Epidermal melanocyte (primary cell): ENCODE measurements around the gene MFNG.
A peak's percentile ranks its signal among the peaks of the same experiment; 100 is the strongest.

Source experiments
- DNase-seq: peaks from one replicate; pipeline ENCODE4 v3.0.0; 2011; ENCODE audit warnings: low spot score; ENCODE audit not compliant: insufficient read length

The MFNG gene

GRCh38 chr22:37448516-37449127, 37.6 kb downstream of the MFNG start:
- no peak for DNase-seq

- no peak for DNase-seq
Observed at GRCh38 chr22:37445501-37445900, 40.7 kb downstream of the MFNG start.

GRCh38 chr22:37443977-37444376, 42.2 kb downstream of the MFNG start:
- no peak for DNase-seq

- DNase-seq, result no peak
Observed at GRCh38 chr22:37443086-37443485, 43.1 kb downstream of the MFNG start.

- DNase-seq, result no peak
Observed at GRCh38 chr22:37442537-37442936, 43.6 kb downstream of the MFNG start.

- no peak for DNase-seq
Observed at GRCh38 chr22:37442135-37442534, 44.0 kb downstream of the MFNG start.

- no peak for DNase-seq
Observed at GRCh38 chr22:37440875-37441274, 45.3 kb downstream of the MFNG start.

GRCh38 chr22:37439347-37439746, 46.8 kb downstream of the MFNG start:
- no peak for DNase-seq

GRCh38 chr22:37435970-37436603, 50.1 kb downstream of the MFNG start:
- no peak for DNase-seq

GRCh38 chr22:37433786-37434185, 52.4 kb downstream of the MFNG start:
- DNase-seq, result no peak

- no peak for DNase-seq
Observed at GRCh38 chr22:37432708-37433054, 53.5 kb downstream of the MFNG start.

- peak; percentile 68 for DNase-seq
Observed at GRCh38 chr22:37431801-37432707, 54.1 kb downstream of the MFNG start.

GRCh38 chr22:37431366-37431765, 54.8 kb downstream of the MFNG start:
- no peak for DNase-seq

- no peak for DNase-seq
Observed at GRCh38 chr22:37430941-37431340, 55.2 kb downstream of the MFNG start.

- no peak for DNase-seq
Observed at GRCh38 chr22:37428649-37429586, 57.3 kb downstream of the MFNG start.

GRCh38 chr22:37427711-37428635, 58.2 kb downstream of the MFNG start:
- DNase-seq, result no peak

GRCh38 chr22:37427135-37427710, 59.0 kb downstream of the MFNG start, which contains the start of gene ELFN2:
ELFN2 (minus strand) TSS chr22:37427479; CDS start chr22:37375534, 51,945 bp downstream.
- no peak for DNase-seq

- no peak for DNase-seq
Observed at GRCh38 chr22:37426706-37427134, 59.5 kb downstream of the MFNG start.

- DNase-seq, result no peak
Observed at GRCh38 chr22:37425800-37426705, 60.1 kb downstream of the MFNG start.
